Panc1 (cell line): ENCODE measurements around the gene RASGEF1B. TPM values are rescaled to one million over a fixed set of nuclear protein-coding genes. Genes with fewer than 3 reads are reported as not detected.
A peak's percentile ranks its signal among the peaks of the same experiment; 100 is the strongest.

Experiments
- ATAC-seq: fragments of 200-7000 bp; cut with Tn5 transposase; 2 replicates; pipeline ENCODE4 v1.9.1; 2020; ENCODE audit warnings: mild to moderate bottlenecking, moderate library complexity
- BruUV-seq: library from RNA; stranded (reverse); fragments of 400-500 nt; replicated peaks from 2 replicates; lab custom pipeline; 2021; lab: Mats Ljungman, UMichigan
- CTCF ChIA-PET: fragments of 300-600 bp; sonication (Branson Sonifier 250); formaldehyde crosslinking; loops from one replicate; lab custom pipeline; 2022; ENCODE audit warnings: antibody characterized with exemption; lab: Charles Lee
- POLR2A ChIA-PET: fragments of 300-600 bp; sonication (Branson Sonifier 250); formaldehyde crosslinking; loops from one replicate; lab custom pipeline; 2022; ENCODE audit warnings: antibody characterized with exemption; lab: Charles Lee
- DNase-seq: peaks from one replicate; pipeline ENCODE4 v3.0.0-alpha.2; 2010; ENCODE audit warnings: low read depth, low spot score
- H3K27ac ChIP-seq: 2 replicates; pipeline ENCODE4 v1.5.1; 2011; ENCODE audit warnings: mild to moderate bottlenecking, low read length, inconsistent platforms
- H3K27me3 ChIP-seq: fragments of 200-500 bp; sonication (Bioruptor generic); 2 replicates; pipeline ENCODE4 v1.6.0; 2014; ENCODE audit warnings: low read length, inconsistent platforms; ENCODE audit not compliant: control insufficient read depth, insufficient read depth
- H3K36me3 ChIP-seq: fragments of 200-500 bp; sonication (Bioruptor generic); 2 replicates; pipeline ENCODE4 v1.5.1; 2014; ENCODE audit warnings: inconsistent platforms, mild to moderate bottlenecking, low read length, moderate library complexity; ENCODE audit not compliant: control insufficient read depth, insufficient read depth
- H3K4me1 ChIP-seq: 2 replicates; pipeline ENCODE4 v1.5.1; 2011; ENCODE audit warnings: inconsistent platforms, mild to moderate bottlenecking, low read length, moderate library complexity; ENCODE audit not compliant: control insufficient read depth, insufficient read depth
- H3K4me3 ChIP-seq, 2 experiments: 2 replicates each; pipeline ENCODE4 v1.5.1; 2011 to 2012; ENCODE audit warnings: low read depth in 2 of 2, low read length in 2 of 2, mild to moderate bottlenecking in 2 of 2, inconsistent platforms in 1 of 2, moderate library complexity in 1 of 2
- H3K9me3 ChIP-seq: fragments of 200-500 bp; sonication (Bioruptor generic); 2 replicates; pipeline ENCODE4 v1.5.1; 2014; ENCODE audit warnings: low read depth, mild to moderate bottlenecking, inconsistent platforms, low read length, moderate library complexity; ENCODE audit not compliant: control insufficient read depth, insufficient read depth
- CTCF ChIP-seq: fragments of 450-650 bp; IDR thresholded peaks from 2 replicates; pipeline ENCODE4 v1.5.1; 2017; ENCODE audit warnings: mild to moderate bottlenecking
- POLR2AphosphoS5 ChIP-seq: IDR thresholded peaks from 2 replicates; pipeline ENCODE4 v1.6.1; 2012; ENCODE audit warnings: mild to moderate bottlenecking, low read depth, low read length, moderate library complexity
- REST ChIP-seq, 2 experiments: IDR thresholded peaks; 2 replicates each; pipeline ENCODE4 v1.6.1; 2011 to 2012; ENCODE audit warnings: low read depth in 2 of 2, control low read depth in 1 of 2, low read length in 1 of 2, mild to moderate bottlenecking in 1 of 2, moderate library complexity in 1 of 2; ENCODE audit not compliant: insufficient read depth in 1 of 2
- SIN3A ChIP-seq: IDR thresholded peaks from 2 replicates; pipeline ENCODE4 v1.6.1; 2012; ENCODE audit warnings: low read depth, mild to moderate bottlenecking, low read length, moderate library complexity, borderline replicate concordance; ENCODE audit not compliant: insufficient read depth
- TCF7L2 ChIP-seq: IDR thresholded peaks from 2 replicates; pipeline ENCODE4 v1.6.1; 2011; ENCODE audit warnings: mild to moderate bottlenecking, low read depth, low read length, inconsistent platforms
- in situ Hi-C: cut with HindIII; loops from 2 replicates; pipeline ENCODE4 v1.10.0; 2016; ENCODE audit warnings: low sequenced_read_pairs, low pct_unique_long_range_greater_than_20kb
- intact Hi-C: fragments of 100-400 bp; cut with micrococcal nuclease; formaldehyde crosslinking; loops from one replicate; pipeline ENCODE4 v1.10.0; 2022; ENCODE audit not compliant: unreplicated experiment
- total RNA-seq: library from RNA; stranded (reverse); gene quantifications from one replicate; pipeline ENCODE4 v1.2.1, GENCODE V29; 2021; ENCODE audit not compliant: unreplicated experiment

Gene RASGEF1B
- total RNA-seq, 1 experiment from 2014 or later, result not detected

GRCh38 chr4:81470456-81471297, 1.0 kb downstream of the RASGEF1B start:
- TF ChIP-seq REST (IDR thresholded peaks at IDR 0.05; ENCODE audit: insufficient read depth in 1 of 2, low read depth in 2 of 2, low read length in 1 of 2) (no peak), POLR2AphosphoS5 (no peak), SIN3A (no peak), TCF7L2 (no peak), CTCF (no peak)
- BruUV-seq, result no TSS peak

GRCh38 chr4:81469781-81470455, 1.8 kb downstream of the RASGEF1B start:
- Histone ChIP-seq H3K4me1 (peaks cover 3% of the 10 kb centered on the region; the same call in 1 of the 2 replicates), H3K27ac (no peak overlapping the region), H3K36me3 (no peaks in the 10 kb centered on the region), H3K27me3 (peaks cover 20% of the 10 kb centered on the region), H3K9me3 (no peaks in the 10 kb centered on the region), H3K4me3 (no peak overlapping the region)
- no TSS peak for BruUV-seq
- no peak for ATAC-seq
- POLR2A ChIA-PET, result no interaction called here
- CTCF ChIA-PET, result interaction anchor here (0.7 kb wide), 1 partner anchor 800 kb away, joined by 3 read pairs; no protein-coding TSS in a partner anchor
- no peak for DNase-seq
- in situ Hi-C loops, result no loop called here
- TF ChIP-seq CTCF, result no peak
- no peak for TF ChIP-seq TCF7L2
- no peak for TF ChIP-seq SIN3A
- TF ChIP-seq REST (IDR thresholded peaks at IDR 0.05; ENCODE audit: insufficient read depth in 1 of 2, low read depth in 2 of 2, low read length in 1 of 2), result no peak
- no peak for TF ChIP-seq POLR2AphosphoS5
- intact Hi-C loops, result loop anchor here (5.0 kb wide), 3 partner anchors 63 to 797 kb away; no protein-coding TSS in a partner anchor

More at GRCh38 chr4:81470456-81471297, 1.0 kb downstream of the RASGEF1B start:
- H3K9me3 ChIP-seq, result no peaks in the 10 kb centered on the region
- in situ Hi-C loops (no loop called here), intact Hi-C loops (no loop called here)
- POLR2A ChIA-PET, result no interaction called here
- no peaks in the 10 kb centered on the region for H3K36me3 ChIP-seq
- peak; percentile 28; the same call in 1 of the 2 replicates for ATAC-seq
- peaks cover 3% of the 10 kb centered on the region; the same call in 1 of the 2 replicates for H3K4me1 ChIP-seq
- H3K27ac ChIP-seq, result no peak overlapping the region
- H3K27me3 ChIP-seq, result peaks cover 20% of the 10 kb centered on the region
- DNase-seq, result no peak
- CTCF ChIA-PET, result interaction anchor here (0.7 kb wide), 1 partner anchor 799 kb away, joined by 3 read pairs; no protein-coding TSS in a partner anchor
- H3K4me3 ChIP-seq, result peak overlapping the region in 1 of 2 experiments; percentile 50; a peak in 2 of 4 replicates
